SU-DHL-6 (cell line): ENCODE measurements around the gene PCDH12.

ENCODE experiments used
- H2AFZ ChIP-seq: fragments of 200-600 bp; sonication (generic); 2 replicates; pipeline ENCODE4 v1.6.1; 2014; ENCODE audit warnings: low read depth, mild to moderate bottlenecking, moderate library complexity, mixed read lengths, antibody characterized with exemption, low read length; ENCODE audit not compliant: severe bottlenecking
- H3F3A ChIP-seq: fragments of 200-600 bp; shearing (Covaris generic); 2 replicates; pipeline ENCODE4 v1.6.0; 2016; ENCODE audit warnings: antibody characterized with exemption, mild to moderate bottlenecking; ENCODE audit not compliant: insufficient read depth
- H3K27ac ChIP-seq: fragments of 200-600 bp; sonication (generic); 2 replicates; pipeline ENCODE4 v1.5.1; 2016; ENCODE audit warnings: low read depth, mild to moderate bottlenecking, low read length, moderate library complexity, mixed read lengths
- H3K27me3 ChIP-seq: fragments of 200-600 bp; sonication (generic), shearing (Covaris generic); 2 replicates; pipeline ENCODE4 v1.6.0; 2014; ENCODE audit warnings: mild to moderate bottlenecking, low read length
- H3K36me3 ChIP-seq: fragments of 200-600 bp; sonication (generic); 2 replicates; pipeline ENCODE4 v1.6.1; 2014; ENCODE audit warnings: mild to moderate bottlenecking, low read length, mixed read lengths
- H3K4me2 ChIP-seq: fragments of 300-600, 200-600 bp; shearing (Covaris generic), sonication (generic); 2 replicates; pipeline ENCODE4 v1.6.0; 2014; ENCODE audit warnings: low read length, low read depth, mild to moderate bottlenecking; ENCODE audit not compliant: poor library complexity, severe bottlenecking
- H3K4me3 ChIP-seq: fragments of 200-600 bp; sonication (generic); 2 replicates; pipeline ENCODE4 v1.5.1; 2014; ENCODE audit warnings: antibody characterized with exemption, low read length, mild to moderate bottlenecking, mixed read lengths; ENCODE audit not compliant: insufficient read depth, poor library complexity, severe bottlenecking
- H3K79me2 ChIP-seq: fragments of 200-600 bp; sonication (generic); 2 replicates; pipeline ENCODE4 v1.6.1; 2014; ENCODE audit warnings: mild to moderate bottlenecking, low read length, moderate library complexity; ENCODE audit not compliant: insufficient read depth
- H3K9ac ChIP-seq: fragments of 200-600 bp; sonication (generic); 2 replicates; pipeline ENCODE4 v1.7.0; 2014; ENCODE audit warnings: mild to moderate bottlenecking, low read length
- H3K9me2 ChIP-seq: fragments of 200-600 bp; sonication (generic); replicated peaks from 2 replicates; pipeline ENCODE4 v1.6.1; 2014; ENCODE audit warnings: low read length; ENCODE audit not compliant: insufficient read depth
- H3K9me3 ChIP-seq: fragments of 200-600 bp; sonication (generic); 2 replicates; pipeline ENCODE4 v1.6.1; 2014; ENCODE audit warnings: low read length, mixed read lengths; ENCODE audit not compliant: insufficient read depth
- H4K20me1 ChIP-seq: fragments of 200-600 bp; sonication (generic); 2 replicates; pipeline ENCODE4 v1.6.1; 2014; ENCODE audit warnings: low read depth, mild to moderate bottlenecking, antibody characterized with exemption, low read length, moderate library complexity, mixed read lengths
- CTCF ChIP-seq: fragments of 200-600 bp; sonication (generic); IDR thresholded peaks from one replicate; pipeline ENCODE4 v1.5.1; 2017; ENCODE audit warnings: antibody characterized with exemption, mild to moderate bottlenecking, low read length, moderate library complexity; ENCODE audit not compliant: insufficient read depth, poor library complexity, severe bottlenecking
- EZH2phosphoT487 ChIP-seq: fragments of 200-600 bp; sonication (generic), shearing (Covaris generic); conservative IDR thresholded peaks from 2 replicates; pipeline ENCODE4 v1.6.1; 2018; ENCODE audit warnings: mild to moderate bottlenecking, antibody characterized with exemption, low read length, moderate library complexity, mixed read lengths

The PCDH12 gene

GRCh38 chr5:142003266-142003800 lies 45.3 kb upstream of the PCDH12 start:
- TF ChIP-seq CTCF, result no peak
- no peak for TF ChIP-seq EZH2phosphoT487
- H3K4me2 ChIP-seq, result no peak overlapping the region
- no peaks in the 10 kb centered on the region; the same call in 1 of the 2 replicates for H3F3A ChIP-seq
- H3K9me3 ChIP-seq, result no peaks in the 10 kb centered on the region
- no peaks in the 10 kb centered on the region for H3K36me3 ChIP-seq
- H3K27me3 ChIP-seq, result no peaks in the 10 kb centered on the region
- H3K4me3 ChIP-seq, result no peak overlapping the region
- H3K79me2 ChIP-seq, result no peaks in the 10 kb centered on the region
- no peaks in the 10 kb centered on the region for H3K9me2 ChIP-seq
- no peak overlapping the region for H2AFZ ChIP-seq
- no peak overlapping the region for H3K9ac ChIP-seq
- H4K20me1 ChIP-seq, result no peaks in the 10 kb centered on the region
- H3K27ac ChIP-seq, result no peak overlapping the region

DNA sequence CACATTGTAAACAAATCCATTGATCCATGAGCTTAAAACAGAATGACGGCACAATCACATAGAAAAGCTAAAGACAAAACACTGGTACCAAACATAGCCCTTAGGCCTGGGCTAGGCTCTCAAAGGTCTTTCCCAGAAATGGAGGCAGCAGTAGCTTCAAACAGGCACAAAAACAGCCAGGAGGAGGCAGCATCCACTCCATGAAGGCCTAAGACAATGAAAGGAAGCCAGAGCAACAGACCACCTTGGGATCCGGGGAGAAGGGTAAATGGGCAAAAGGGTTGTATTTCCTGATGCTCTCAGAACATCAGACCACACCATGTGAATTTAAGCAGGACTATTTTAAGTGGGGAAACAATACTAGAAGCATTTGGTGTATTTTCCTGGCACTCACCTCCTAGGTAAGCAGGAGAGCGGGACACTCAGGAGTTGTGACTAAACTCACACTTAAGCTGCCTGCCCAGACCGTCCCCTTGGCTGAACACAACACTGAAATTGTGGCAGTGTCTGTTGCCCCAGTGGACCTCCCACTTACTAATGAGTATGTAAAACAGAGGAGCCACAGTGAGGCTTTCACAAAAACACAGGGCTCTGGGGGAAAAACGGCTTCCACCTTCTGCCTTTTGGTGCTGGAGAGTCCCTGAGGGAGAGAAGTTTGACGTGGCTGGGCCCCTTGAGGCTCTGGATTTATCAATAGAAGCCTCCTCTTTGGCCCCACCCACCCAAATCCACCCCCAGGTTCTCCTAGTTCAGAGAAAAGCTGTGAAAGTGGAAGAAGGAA lies 42.9 kb upstream of the PCDH12 start:
- Histone ChIP-seq H3F3A (no peaks in the 10 kb centered on the region; the same call in 1 of the 2 replicates), H3K9me2 (no peaks in the 10 kb centered on the region), H3K36me3 (no peaks in the 10 kb centered on the region), H3K27me3 (no peaks in the 10 kb centered on the region), H3K9me3 (no peaks in the 10 kb centered on the region), H3K4me3 (no peak overlapping the region), H3K4me2 (no peak overlapping the region), H3K79me2 (no peaks in the 10 kb centered on the region), H4K20me1 (no peaks in the 10 kb centered on the region), H2AFZ (no peak overlapping the region), H3K27ac (no peak overlapping the region), H3K9ac (no peak overlapping the region)
- no peak for TF ChIP-seq EZH2phosphoT487
- TF ChIP-seq CTCF, result no peak

DNA sequence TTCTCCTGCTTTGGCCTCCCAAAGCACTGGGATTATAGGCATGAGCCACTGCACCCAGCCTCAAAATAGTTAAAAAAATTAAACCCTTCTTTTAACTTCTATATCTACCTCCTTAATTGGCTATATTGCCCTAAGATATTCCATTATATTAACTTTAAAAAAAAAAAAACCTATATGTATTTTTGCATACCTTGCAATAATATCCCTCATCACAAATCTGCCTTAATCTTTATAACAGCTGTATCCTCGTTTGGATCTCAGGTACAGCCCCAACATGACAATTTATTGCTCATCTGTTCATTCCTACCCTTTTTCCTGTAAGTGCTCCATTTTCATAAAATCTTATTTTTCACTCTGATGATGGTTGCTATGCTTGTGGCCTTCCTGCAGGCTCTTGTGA lies 42.2 kb upstream of the PCDH12 start:
- Histone ChIP-seq H3K9ac (no peak overlapping the region), H3K4me2 (no peak overlapping the region), H3F3A (no peaks in the 10 kb centered on the region; the same call in 1 of the 2 replicates), H3K4me3 (no peak overlapping the region), H3K36me3 (no peaks in the 10 kb centered on the region), H3K9me3 (no peaks in the 10 kb centered on the region), H3K27me3 (no peaks in the 10 kb centered on the region), H3K79me2 (no peaks in the 10 kb centered on the region), H2AFZ (no peak overlapping the region), H3K9me2 (no peaks in the 10 kb centered on the region), H4K20me1 (no peaks in the 10 kb centered on the region), H3K27ac (no peak overlapping the region)
- TF ChIP-seq EZH2phosphoT487 (no peak), CTCF (no peak)
